Fibroblast of lung (primary cell): ENCODE data around the gene RPH3AL.

Experiments used
- CTCF ChIP-seq, 2 donors: IDR thresholded peaks in 1 of 2; conservative IDR thresholded peaks in 1 of 2; 1 replicate in 1 of 2; 2 replicates in 1 of 2; pipeline ENCODE4 v1.5.1; 2011 to 2012; ENCODE audit warnings: low read length in 2 of 2, control low read depth in 1 of 2, inconsistent platforms in 1 of 2, low read depth in 1 of 2, mild to moderate bottlenecking in 1 of 2
- EZH2 ChIP-seq: IDR thresholded peaks from 2 replicates; pipeline ENCODE4 v1.5.1; 2012; ENCODE audit warnings: low read length, control low read depth, mild to moderate bottlenecking; ENCODE audit errors: missing control alignments

GRCh38 chr17:353213-353837, 718 bp upstream of the RPH3AL start:
- TF ChIP-seq CTCF (conservative IDR thresholded peaks at IDR 0.05 in 1 of 2, IDR thresholded peaks at IDR 0.05 in 1 of 2; ENCODE audit: low read depth in 1 of 2, low read length in 2 of 2), result no peak
- no peak for TF ChIP-seq EZH2
